ENCODE measurements around the gene PDLIM3. TPM values are rescaled to one million over a fixed set of nuclear protein-coding genes. Genes with fewer than 3 reads are reported as not detected.

The PDLIM3 gene
- total and polyA plus RNA-seq, 7 donors: 7.9 to 907 (median 568) TPM

DNA sequence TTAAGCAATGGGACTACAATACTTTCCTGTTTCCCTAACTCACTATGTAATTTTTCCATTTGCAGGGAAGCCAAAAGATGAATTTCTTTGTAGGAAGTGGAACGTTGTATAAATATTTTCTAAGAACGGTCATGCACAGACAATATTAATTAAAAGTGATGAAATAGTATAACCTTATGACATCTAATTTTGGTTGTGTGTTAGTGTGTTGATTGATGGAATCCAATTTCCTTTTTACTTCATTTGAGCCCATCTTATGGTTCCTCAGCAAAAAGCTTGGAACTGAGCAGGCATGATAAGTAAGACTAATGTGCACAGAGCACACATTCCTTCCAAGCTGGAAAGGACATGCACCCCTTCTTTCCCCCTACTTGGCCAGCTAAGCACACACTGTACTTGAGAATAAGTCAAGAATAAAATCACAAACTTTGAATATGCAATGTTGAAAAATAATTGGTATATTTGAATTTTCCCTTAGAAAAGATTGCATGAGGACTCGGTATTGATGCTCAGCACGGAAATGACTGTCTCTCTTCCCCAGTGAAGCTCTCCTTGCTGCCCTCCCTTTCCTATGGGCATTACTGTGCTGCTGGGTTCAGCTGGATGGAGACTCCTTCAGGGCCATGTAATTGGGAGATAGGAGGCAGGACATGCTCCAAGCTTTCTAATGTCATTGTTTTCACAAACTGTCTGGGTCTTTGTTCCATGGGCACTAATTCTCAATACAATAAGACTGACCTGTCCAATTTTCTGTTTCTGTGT is 19.2 kb upstream of the PDLIM3 start:
- H3K36me3 ChIP-seq: no peaks in the 10 kb centered on the region
- H3K4me1 ChIP-seq: peaks cover 0 to 16% (median 9%) of the 10 kb centered on the region in 4 donors
- H3K27me3 ChIP-seq: no peaks in the 10 kb centered on the region
- no peaks in the 10 kb centered on the region for H3K9me3 ChIP-seq
- peak overlapping the region in 1 of 4 donors; percentile 56 for H3K27ac ChIP-seq
- intact Hi-C loops (cut with DNase I): no loop called here
- H3K4me3 ChIP-seq: no peak overlapping the region
- no peak for TF ChIP-seq POLR2A (IDR thresholded peaks at IDR 0.05)
- no peak for TF ChIP-seq POLR2AphosphoS5 (IDR thresholded peaks at IDR 0.05)
- TF ChIP-seq EP300 (IDR thresholded peaks at IDR 0.05): no peak
- TF ChIP-seq, protein P1, sequence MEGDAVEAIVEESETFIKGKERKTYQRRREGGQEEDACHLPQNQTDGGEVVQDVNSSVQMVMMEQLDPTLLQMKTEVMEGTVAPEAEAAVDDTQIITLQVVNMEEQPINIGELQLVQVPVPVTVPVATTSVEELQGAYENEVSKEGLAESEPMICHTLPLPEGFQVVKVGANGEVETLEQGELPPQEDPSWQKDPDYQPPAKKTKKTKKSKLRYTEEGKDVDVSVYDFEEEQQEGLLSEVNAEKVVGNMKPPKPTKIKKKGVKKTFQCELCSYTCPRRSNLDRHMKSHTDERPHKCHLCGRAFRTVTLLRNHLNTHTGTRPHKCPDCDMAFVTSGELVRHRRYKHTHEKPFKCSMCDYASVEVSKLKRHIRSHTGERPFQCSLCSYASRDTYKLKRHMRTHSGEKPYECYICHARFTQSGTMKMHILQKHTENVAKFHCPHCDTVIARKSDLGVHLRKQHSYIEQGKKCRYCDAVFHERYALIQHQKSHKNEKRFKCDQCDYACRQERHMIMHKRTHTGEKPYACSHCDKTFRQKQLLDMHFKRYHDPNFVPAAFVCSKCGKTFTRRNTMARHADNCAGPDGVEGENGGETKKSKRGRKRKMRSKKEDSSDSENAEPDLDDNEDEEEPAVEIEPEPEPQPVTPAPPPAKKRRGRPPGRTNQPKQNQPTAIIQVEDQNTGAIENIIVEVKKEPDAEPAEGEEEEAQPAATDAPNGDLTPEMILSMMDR (IDR thresholded peaks at IDR 0.05): no peak
- 78 to 87% methylated on average over 4 of the region's 4 CpGs for WGBS, 2 donors
- no peak for DNase-seq

DNA sequence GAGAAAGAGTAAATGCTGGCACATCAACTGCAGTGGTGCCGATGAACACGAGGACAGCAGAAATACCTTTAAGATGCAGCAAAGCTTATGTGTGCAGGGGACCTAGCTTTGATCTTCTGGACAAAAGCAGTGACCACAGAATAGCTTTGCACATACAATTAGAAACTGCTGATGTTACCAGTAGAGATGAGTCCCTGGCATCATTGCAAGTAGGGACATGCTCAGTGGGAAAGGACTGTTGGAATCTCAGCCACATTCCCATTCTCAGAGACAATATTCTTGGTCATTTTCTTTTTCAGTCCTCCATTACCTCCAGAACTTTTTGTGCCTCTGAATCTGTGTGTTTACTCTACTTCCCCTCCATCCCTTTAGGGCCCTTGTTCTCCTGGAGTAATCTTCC is 16.9 kb upstream of the PDLIM3 start:
- intact Hi-C loops (cut with DNase I): no loop called here
- Histone ChIP-seq H3K36me3 (no peaks in the 10 kb centered on the region), H3K27me3 (no peaks in the 10 kb centered on the region), H3K9me3 (no peaks in the 10 kb centered on the region), H3K27ac (no peak overlapping the region), H3K4me1 (peaks cover 0 to 12% (median 5%) of the 10 kb centered on the region in 4 donors), H3K4me3 (no peak overlapping the region)
- TF ChIP-seq POLR2A (IDR thresholded peaks at IDR 0.05) (no peak), POLR2AphosphoS5 (IDR thresholded peaks at IDR 0.05) (no peak), EP300 (IDR thresholded peaks at IDR 0.05) (no peak)
- TF ChIP-seq, protein P1 (IDR thresholded peaks at IDR 0.05): no peak
- WGBS, 2 donors: 88 to 95% methylated on average over 2 of the region's 2 CpGs
- DNase-seq: no peak

DNA sequence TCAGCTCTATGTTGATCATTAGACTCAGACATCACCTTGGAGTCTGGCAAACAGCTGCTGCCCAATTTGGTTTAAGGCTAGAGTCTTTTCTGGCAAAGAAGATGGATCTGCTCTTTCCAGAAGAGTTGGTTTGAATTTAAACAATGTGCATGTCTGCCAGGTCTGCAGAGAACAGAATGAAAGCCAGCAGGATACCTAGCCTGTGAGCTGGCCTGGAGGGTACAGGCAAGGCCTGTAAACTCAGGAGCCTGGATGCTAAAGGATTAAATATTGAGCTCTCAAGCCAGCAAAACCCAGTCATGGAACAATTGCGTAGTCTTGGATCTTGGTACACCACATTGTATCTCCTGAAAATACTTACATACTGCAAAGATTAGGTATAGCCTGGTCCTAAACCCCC is 15.6 kb upstream of the PDLIM3 start:
- H3K27ac ChIP-seq: peak overlapping the region in 3 of 4 donors; percentile 30 to 55 (median 46)
- H3K4me3 ChIP-seq: no peak overlapping the region
- no peaks in the 10 kb centered on the region for H3K9me3 ChIP-seq
- TF ChIP-seq, protein P1 (IDR thresholded peaks at IDR 0.05): no peak
- TF ChIP-seq POLR2A (IDR thresholded peaks at IDR 0.05) (no peak), EP300 (IDR thresholded peaks at IDR 0.05) (no peak), POLR2AphosphoS5 (IDR thresholded peaks at IDR 0.05) (no peak)
- H3K4me1 ChIP-seq: peaks cover 0 to 12% (median 5%) of the 10 kb centered on the region in 4 donors
- no peaks in the 10 kb centered on the region for H3K36me3 ChIP-seq
- 46 to 47% methylated on average over 1 of the region's 1 CpG for WGBS, 2 donors
- DNase-seq: no peak
- intact Hi-C loops (cut with DNase I): no loop called here
- H3K27me3 ChIP-seq: no peaks in the 10 kb centered on the region

DNA sequence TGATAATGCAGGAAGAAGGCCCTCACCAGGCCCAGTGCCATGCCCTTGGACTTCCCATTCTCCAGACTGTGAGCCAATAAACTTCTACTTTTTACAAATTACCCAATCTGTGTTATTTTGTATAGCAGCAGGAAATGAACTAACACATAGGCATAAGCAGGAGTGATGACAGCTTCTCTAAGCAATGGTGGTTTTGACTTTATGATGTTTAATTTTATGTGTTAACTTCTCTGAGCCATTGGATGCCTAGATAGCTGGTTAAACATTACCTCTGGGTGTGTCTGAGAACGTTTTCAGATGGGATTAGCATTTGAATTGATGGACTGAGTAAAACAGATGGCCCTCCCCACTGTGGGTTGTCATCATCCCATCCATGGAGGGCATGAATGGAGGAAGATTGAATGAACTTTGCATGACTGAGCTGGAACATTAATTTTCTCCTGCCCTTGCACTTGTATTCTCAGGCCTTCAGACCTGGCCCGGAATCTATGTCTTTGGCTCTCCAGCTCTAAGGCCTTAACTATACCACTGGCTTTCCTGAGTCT is 13.9 kb upstream of the PDLIM3 start:
- H3K27me3 ChIP-seq: no peaks in the 10 kb centered on the region
- H3K4me3 ChIP-seq: no peak overlapping the region
- no peaks in the 10 kb centered on the region for H3K36me3 ChIP-seq
- intact Hi-C loops (cut with DNase I): no loop called here
- H3K4me1 ChIP-seq: peaks cover 0 to 10% (median 3%) of the 10 kb centered on the region in 4 donors
- TF ChIP-seq, protein P1 (IDR thresholded peaks at IDR 0.05): no peak
- no peak for TF ChIP-seq POLR2A (IDR thresholded peaks at IDR 0.05)
- no peak for TF ChIP-seq EP300 (IDR thresholded peaks at IDR 0.05)
- TF ChIP-seq POLR2AphosphoS5 (IDR thresholded peaks at IDR 0.05): no peak
- no peak for DNase-seq
- no peak overlapping the region for H3K27ac ChIP-seq
- 50 to 63% methylated on average over 2 of the region's 2 CpGs for WGBS, 2 donors
- no peaks in the 10 kb centered on the region for H3K9me3 ChIP-seq
